Midbrain (tissue), 1 donor: ENCODE results near the gene CCDC78.

Source experiments
- DNase-seq: peaks from one replicate; lab custom pipeline; 2025; lab: John Stamatoyannopoulos, UW

CCDC78 gene

DNA sequence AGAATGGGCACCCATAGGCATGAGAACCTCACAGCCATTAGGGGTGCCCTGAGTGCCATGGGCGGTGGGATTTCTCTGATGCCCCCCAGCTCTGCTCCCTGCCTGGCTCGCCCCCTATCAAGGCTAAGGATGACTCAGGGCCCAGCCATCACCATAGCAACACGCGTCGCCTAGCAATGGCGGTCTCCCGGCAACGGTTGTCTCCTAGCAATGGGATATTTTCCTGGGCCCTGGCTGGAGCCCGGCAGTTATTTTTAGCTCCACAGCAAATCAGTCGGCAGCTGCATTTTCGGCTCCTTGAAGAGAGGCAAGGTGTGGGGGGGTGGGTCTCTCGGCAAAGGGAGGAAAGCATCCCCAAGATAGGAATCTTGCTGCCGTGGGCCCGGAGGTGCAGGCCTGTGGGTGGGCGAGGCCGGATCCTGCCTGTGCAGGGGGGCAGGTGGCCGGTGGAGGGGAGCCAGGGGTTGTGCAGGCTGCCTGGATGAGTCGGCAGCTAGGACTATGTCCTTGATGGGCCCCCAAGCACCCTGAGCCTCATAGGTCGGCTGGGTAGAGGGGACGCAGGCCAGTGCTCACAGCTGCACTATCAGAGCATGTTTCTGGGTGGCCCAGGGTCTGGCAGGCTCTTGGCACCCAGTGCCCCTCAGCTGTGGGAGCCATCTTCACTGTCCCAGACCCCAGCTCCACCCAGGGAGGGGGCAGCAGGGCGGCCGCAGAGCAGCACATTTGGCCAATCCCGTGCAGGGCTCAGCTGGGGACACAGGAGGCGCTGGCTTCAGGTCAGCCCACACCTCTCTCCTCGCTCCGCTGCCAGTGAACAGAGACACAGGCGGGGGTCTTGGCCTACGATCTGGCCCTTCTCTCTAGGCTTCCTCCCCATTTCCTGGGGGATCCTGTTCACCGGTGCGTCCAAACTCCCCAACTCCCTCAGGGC, 16.4 kb downstream of the CCDC78 start:
- peak; percentile 84 for DNase-seq

DNA sequence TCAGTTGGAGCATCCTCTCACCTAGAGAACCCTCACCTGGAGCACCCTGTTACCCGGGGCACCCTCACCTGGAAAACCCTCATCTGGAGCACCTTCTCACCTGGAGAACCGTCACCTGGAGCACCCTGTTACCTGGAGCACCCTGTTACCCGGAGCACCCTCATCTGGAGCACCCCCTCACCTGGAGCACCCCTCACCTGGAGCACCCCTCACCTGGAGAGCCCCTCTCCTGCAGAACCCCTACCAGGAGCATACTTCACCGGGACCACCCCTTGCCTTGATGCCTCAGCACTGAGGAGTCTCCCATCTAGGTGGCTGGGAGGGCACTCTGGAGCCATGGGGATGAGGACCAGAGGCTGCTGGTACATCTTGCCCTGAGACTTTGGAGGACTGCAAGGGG, 17.3 kb downstream of the CCDC78 start:
- DNase-seq, result no peak

DNA sequence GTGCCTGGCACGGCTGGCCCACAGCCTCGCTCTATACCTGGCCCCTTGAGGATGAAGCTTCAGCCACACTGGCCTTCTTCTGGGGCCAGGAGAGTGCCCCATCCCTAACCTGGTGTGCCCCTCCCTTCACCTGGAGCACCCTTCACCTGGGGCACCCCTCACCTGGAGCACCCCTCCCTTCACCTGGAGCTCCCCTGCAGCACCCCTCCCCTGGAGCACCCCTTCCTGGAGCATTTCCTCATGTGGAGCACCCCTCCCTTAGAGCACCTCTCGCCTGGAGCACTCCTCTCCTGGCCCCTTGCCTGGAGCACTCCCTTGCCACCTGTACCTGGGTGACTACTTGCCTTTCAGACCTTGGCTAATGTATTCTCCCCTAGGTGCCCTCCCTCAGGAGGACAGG, 18.2 kb downstream of the CCDC78 start:
- DNase-seq, result no peak

DNA sequence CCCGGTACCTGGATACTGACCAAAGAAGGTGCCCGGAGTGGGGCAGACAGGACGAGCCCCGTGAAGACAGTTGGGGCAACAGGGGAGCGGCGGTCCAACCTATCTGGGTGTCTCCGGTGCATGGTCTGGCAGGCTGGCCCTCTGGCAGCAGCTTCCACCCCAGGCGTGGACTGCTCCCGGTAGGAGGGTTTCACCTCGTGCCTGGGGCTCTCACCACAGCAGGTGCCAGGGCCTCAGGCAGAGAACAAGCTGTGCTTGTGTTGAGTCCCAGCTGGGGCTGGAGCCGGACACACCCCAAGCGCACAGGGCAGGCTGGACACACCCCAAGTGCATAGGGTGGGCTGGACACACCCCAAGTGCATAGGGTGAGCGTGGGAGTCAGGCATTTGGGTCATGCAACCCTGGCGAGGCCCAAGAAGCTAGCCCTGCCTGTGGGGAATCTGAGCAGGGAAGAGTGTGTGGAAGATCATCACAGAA, 19.1 kb downstream of the CCDC78 start:
- DNase-seq, result no peak

DNA sequence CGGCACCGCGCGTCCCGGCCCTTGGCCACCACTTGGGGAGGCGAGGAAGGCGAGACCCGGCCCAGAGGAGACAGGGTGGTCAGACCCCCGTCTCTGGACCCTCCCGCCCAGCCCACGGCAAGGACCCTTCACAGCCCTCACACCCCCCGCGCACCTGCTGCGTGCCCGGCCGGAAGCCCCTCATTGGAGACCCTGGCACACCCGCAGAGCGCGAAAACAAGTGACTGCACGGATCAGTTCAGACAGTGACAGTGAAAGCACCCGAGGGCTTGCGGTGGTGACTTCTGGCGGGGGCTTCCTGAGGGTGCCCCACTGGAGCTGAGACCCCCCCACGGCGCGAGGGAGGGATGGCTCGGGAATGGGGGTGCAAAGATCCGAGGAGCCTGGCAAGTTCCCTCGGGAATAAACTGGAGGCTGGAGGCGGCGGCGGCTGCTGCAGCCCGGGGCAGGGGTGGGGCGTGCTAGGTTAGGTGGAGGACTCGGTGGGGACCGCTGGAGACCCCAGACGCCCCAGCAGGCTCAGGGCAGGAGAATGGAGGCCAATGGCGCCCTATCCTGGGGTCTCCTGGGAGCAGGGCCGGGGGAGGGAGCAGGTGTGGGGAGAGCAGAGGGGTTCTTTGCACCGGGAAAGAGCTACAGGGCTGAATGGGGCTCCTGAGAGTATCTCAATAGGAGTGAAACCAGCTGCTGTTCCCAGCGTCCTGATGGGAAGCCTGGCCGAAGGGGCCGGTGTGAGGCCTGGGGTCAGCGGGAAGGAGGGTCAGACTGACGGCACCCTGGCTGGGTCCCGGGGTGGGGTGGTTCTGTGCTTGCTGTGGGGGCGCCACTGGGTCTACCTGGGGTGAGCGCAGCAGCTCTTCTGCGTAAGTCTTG, 19.8 kb downstream of the CCDC78 start:
- no peak for DNase-seq

DNA sequence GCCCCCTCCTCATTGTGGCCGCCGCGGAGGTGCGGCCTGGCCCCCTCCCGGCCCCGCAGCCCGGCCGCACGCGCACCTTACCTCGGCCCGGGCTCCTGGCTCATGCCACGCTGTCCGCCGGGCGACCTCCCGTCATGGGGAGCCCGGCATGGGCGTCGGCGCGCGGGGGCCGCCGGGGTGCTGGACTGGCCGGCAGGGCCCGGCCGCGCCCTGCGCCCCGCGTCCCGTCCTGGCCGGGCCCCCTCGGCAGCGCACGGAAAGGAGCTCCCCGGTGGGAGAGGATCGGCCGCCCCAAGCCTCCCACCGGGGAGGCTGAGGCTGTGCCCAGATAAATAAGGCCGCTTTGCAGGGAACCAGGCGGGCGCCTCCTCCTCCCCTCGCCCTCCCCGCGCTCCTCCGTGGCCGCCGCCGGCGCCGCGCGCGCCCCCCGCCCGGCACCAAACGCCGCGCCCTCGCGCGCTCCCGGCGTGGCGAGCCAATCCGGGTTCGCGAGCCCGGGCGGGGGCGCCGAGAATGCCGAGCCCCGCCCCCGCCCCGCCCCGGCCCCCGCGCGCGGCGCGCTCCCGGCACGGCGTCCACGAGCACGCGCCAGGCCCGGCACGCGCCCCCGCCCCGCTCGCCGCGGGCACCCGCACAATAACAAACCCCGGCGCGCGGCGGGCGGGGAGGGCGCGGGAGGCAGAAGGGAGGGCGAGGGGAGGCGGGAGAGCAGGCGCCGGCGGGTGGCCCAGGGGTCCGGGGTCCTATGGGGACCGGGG, 20.6 kb downstream of the CCDC78 start, which contains the start of gene FBXL16:
FBXL16 (minus strand) TSS at position 371 of the 758 bp plus-strand sequence. CDS start 8,396 bp downstream, outside the sequence.
- DNase-seq, result peak; percentile 74

DNA sequence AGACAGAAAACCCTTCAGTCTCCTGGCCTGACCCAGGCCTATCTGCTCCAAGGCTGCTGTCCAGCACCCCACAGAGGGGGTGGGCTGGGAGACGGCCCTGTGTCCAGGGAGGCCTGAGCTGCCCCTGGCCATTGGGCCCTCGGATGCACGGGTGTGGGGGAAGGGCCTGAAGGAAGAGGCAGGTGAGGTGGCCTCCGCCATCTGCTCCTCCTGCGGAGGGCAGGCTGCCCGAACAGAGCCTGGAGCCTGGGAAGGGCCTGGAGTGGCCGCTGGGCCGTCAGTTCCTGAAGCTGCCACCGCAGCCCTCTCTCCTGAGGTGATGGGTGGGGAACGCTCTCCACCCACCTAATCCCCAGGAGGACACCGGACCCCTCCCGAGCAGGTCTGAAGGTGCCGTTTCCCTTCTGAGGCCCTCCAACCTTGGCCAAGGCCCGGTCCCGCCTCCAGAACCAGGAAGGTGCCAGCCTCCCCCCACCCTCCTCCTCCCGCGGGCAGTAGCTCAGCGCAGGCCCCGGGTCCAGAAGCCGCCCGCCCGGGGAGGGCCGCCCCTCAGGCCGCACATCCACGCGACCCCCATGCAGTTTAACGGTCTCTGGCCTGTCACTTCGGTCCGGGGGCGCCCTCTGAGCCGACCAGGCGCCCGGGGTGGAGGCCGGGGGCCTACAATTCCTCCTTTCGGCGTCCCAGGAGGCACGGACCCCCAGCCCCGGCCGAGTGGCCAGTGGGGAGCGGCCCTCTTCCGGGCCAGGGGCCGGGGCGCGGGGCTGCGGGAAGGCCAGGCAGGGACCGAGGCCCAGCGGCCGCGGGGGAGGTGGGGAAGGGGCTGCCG, 21.5 kb downstream of the CCDC78 start:
- no peak for DNase-seq

DNA sequence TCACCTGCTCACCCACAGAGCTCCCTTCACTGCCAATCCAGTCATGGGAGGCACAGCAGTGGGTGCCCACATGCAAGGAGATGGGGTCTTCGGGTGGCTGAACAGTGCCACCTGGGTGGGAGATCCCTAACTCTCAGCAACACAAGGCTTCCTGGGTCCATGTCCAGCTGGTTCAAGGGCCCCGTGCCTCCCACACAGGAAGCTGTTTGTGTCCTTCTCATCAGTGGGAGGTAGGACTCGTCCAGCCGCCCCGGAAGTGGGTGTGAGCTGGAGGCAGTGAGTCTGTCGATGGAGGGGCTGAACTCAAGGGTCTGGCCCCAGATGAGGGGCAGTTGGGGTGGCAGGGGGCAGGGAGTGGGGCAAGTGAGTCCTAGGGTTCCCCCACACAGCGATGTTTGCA, 22.2 kb downstream of the CCDC78 start:
- DNase-seq, result no peak

DNA sequence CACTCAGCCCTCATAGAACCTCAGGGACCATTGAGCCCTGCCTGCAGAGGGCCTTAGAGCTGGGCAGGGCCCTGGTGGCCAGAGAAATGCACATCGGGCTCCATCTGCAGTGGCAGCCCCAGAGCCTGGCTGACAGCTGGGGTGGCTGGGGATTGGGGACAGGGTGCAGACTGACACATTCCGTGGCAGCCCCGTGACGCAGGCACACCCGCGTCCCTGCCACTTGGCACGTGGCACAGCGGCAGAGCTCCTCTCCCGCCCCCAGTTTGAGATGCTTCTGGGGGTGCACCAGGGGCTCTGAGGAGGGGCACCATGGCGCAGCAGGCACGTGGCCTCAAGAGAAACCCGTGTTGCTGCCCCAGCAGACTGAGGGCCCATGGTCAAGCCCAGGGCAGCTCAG, 22.8 kb downstream of the CCDC78 start:
- no peak for DNase-seq

DNA sequence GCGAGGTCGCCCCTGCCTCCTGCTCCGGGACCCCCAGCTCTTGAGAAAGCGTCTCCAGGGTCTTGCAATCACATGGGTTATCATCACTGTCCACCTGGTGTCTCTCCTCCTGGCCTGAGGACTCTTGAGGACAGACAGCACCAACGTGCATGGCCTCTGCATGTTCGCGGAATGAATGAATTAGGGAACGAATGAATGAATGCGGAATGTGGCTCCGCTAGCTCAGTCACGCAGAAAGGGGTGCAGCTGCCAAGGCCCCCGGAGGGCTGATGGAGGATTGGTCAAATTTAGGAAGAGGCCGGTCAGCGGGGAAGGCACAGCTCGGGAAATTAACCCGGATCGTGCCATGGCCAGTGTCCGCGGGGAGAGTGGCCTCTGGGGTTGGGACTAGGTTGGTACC, 23.9 kb downstream of the CCDC78 start:
- DNase-seq, result no peak

DNA sequence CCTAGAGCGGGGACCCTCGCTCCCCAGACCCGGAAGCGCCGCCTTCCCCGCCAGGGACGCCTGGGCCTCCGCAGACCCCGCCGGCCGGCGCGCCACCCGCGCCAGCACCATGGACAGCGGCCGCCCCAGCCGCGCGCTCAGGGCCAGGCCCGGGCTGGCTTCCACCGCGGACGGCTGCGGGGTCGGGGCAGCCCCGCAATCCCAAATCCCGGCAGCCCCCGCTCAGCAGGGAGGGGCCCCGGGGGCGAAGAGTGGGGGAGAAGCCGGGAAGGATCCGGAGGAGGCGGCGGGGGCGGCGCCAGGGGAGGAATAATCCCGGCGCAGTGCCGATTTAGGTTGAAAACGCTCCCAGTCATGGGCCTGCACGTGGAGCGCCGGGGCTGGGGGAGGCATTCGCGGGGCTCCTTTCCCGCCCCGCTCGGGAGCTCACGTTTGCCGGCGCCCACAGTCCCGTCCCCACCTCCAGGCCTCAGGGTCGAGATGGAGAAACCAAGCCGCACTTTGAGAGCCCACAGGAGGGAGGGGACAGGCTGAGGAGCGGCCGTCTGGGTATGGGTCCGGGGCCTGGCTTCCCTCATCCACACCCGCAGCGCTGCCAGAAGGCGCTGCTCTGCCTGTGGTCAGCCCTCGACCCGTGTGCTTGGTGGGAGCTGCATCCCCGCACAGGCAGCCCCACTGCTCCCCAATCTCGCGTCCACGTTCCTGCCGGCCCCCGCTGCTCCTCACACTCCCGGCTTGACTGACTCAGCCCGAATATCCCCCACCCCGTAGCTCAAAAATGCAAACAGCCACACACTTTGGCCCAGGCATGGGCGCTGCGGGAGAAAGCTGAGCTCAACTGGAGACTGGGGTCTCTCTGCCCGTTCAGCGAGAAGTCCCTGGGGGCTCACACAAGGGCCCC, 25.3 kb downstream of the CCDC78 start:
- no peak for DNase-seq

DNA sequence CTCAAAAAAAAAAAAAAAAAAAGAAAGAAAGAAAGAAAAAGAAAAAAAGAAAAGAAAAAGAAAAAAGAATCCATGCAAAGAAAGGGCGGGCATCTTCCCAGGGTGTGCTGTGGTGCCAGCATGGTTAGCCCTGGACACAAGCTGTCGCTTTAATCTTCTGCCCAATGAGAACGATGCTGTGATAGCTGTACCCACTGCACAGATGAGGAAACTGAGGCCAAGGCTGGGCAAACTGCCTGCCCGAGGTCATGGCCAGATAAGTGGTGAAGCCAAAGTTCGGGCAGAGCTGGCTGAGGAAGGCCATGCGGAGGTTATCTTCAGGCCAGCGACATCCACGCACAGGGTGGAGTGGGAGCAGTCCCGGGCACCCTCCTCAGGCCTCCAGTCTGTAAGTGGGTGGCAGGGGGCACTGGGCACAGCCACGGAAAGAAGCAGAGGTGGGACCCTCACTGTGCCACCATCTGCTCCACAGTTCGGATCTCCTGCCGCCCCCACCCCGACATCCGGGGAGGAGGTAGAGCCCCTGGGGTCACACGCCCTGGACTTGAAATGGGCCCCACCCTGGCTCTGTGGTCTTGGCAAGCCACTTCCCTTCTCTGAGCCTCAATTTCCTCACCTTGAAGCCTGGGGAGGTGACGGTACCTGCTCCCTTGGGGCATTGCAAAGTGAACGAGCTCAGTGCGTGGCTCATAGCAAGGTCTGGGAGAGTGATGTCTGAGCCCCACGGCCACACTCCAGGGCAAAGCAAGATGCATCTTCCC, 27.2 kb downstream of the CCDC78 start:
- no peak for DNase-seq

DNA sequence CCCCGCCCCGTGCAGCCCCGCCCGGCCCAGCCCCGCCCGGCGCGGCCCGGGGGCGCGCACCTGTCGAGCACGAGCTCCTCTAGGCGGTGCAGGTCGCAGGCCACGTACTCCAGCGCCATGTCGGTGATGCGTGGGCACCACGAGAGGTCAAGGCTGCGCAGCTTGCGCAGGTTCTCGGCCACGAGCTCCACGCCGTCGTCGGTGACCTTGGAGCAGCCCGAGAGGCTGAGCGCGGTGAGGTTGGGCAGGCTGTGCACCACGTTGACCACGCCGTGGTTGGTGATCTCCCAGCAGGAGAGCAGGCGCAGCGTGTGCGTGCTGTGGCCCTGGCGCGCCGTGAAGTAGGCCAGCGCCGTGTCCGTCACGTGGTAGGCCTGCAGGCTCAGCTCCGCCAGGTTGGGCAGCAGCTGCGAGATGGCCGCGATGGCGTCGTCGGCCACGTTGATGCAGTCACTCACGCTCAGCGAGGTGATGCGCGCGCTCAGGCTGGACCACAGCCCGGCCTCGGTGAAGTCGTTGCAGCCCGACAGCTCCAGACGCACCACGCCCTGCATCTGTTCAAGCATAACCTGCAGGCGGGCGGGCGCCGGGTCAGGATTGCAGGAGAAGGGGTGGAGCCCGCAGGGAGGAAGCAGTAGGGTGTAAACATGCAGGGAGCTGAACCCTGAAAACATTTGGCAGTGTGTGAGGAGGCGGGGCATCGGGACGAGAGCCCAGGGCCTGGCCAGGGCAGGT, 30.7 kb downstream of the CCDC78 start:
- no peak for DNase-seq

DNA sequence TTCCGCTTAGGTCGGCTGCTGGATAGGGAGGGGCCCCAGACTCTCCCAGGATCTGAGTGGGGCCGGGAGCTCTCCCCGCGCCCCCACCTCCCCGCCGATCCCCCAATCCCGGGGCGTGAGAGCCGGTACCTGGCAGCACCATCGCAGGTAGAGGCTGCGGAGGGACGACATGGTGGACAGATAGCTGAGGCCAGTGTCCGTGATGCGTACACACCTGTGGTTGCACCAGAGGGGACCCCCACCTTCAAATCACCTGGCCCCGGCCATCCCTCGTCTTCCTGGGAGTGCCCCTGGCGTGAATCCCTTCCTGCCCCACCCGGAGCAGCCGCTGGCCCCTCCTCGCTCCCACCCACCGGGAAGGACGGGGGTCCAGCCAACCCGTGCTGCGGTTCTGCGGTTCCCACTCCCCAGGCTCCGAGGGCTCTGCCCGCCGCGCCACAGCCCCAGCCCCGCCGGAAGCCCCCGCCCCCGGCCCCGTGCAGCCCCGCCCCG, 31.3 kb downstream of the CCDC78 start:
- no peak for DNase-seq

DNA sequence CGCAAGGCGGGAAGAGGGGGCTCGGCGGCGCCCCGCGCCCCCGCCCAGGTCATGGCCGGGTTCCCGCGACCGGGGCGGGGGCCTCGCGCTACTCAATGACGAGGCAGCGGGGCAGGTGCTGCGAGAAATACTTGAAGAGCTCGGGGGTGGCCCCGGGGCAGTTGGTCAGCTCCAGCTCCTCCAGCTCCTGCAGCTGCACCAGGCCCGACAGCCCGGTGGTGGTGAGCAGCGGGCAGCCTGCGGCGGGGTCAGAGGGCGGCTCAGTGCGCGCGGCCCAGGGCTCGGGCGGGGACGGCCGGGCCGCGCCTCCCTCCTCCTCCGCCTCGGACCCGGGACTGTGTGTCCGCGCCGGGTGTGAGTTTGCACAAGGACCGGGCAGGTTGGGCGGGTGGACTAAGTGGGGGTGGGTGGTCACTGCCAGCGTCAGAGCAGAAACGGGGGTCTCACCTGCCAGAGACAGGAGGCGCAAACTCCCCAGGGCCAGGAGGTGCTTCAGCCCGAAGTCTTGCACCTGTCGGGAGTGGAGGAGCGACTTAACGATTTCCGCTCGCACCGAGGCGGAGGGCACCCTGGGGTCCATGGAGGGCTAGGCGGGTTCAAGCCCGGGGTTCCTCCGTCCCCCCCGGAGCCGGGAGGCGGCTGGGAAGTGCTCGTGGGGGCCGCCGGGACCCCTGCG, 31.9 kb downstream of the CCDC78 start:
- DNase-seq, result no peak

DNA sequence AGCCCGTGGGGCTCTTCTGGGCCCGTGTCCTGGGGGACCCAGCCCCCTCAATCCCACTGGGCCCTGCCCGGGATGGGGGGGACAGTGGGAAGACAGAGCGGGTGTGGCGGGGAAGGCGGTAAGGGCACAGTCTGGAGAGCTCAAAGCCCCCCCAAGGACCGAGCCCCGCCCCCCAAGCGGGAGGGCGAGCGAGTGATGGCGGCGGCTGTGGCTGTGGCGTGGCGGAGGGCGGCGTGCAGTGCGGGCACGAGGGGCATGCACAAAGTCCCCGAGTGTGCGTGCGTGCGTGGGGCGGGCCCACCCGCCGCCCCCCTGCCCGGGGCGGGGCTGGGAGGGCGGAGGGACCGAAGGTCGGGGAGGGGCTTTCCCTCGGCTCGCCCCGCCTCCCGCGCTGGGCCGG, 32.5 kb downstream of the CCDC78 start:
- DNase-seq, result no peak

DNA sequence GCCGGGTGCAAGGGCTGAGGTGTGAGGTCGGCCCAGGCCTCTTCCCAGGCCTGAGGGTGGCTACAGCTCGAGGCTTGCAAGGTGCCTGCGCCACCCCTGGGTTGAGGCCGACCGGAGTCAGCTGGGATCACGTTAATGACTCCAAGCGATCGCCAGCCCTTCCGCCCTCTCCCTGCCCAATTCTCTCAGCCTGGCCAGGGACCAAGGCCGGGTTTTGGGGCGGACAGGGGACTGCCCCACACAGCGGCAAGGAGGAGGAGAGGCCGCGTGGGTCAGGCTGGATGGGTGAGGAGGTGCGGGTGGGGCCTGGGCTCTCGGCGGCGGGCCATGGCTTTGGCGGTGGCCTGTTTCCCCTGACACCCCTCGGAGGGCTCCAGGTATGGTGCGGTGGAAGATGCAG, 32.9 kb downstream of the CCDC78 start:
- no peak for DNase-seq
